Measurements from ENCODE around the gene RBM12.

DNA sequence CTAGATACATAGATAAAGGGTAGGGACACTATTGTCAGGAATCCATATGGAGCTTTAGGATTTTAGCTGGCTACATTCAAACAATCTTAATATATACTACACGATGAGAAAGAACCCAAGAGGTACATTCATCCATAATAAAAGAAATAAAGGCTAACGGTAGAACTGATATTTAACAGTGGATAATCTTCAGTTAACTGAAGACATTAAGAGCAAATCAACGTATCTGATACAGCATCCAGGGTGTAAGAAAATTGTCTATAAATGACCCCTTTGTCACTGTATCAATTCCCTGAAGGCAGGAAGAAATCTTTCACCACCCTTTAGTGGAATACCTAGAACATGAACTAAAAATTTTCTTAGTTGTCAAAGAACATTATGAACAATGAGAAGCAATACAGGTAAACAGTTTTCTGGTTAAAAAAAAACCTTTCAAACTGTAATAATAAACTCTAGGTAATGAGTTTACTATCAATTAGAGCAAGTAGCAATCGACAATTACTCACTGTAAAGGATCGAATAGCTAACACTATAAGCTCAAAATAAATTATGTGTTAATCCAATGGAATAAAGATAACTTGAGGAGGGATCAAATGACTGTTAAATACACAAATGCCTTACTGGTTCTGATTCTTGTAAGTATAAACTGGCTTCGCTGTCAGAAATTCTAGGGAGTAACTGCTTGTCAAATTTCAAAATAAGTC lies 46.3 kb upstream of the RBM12 start:
- TF ChIP-seq, protein P1, sequence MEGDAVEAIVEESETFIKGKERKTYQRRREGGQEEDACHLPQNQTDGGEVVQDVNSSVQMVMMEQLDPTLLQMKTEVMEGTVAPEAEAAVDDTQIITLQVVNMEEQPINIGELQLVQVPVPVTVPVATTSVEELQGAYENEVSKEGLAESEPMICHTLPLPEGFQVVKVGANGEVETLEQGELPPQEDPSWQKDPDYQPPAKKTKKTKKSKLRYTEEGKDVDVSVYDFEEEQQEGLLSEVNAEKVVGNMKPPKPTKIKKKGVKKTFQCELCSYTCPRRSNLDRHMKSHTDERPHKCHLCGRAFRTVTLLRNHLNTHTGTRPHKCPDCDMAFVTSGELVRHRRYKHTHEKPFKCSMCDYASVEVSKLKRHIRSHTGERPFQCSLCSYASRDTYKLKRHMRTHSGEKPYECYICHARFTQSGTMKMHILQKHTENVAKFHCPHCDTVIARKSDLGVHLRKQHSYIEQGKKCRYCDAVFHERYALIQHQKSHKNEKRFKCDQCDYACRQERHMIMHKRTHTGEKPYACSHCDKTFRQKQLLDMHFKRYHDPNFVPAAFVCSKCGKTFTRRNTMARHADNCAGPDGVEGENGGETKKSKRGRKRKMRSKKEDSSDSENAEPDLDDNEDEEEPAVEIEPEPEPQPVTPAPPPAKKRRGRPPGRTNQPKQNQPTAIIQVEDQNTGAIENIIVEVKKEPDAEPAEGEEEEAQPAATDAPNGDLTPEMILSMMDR (IDR thresholded peaks at IDR 0.05 in 4 of 5, conservative IDR thresholded peaks at IDR 0.05 in 1 of 5), result no peak
- TF ChIP-seq POLR2A (IDR thresholded peaks at IDR 0.05), result no peak

Measured in gastrocnemius medialis (tissue), 4 donors.